ENCODE results near the gene TTC39A. TPM values are rescaled to one million over a fixed set of nuclear protein-coding genes. Genes with fewer than 3 reads are reported as not detected.

TTC39A gene
- polyA plus RNA-seq, 4 donors, result 6.5 to 12.1 (median 8.0) TPM

GRCh38 chr1:51316846-51317120 is 13.6 kb downstream of the TTC39A start:
- no peak for DNase-seq (ENCODE audit: low read depth in 4 of 4, low spot score in 3 of 4)

GRCh38 chr1:51316113-51316845 is 14.1 kb downstream of the TTC39A start:
- no peak for DNase-seq (ENCODE audit: low read depth in 4 of 4, low spot score in 3 of 4)

DNA sequence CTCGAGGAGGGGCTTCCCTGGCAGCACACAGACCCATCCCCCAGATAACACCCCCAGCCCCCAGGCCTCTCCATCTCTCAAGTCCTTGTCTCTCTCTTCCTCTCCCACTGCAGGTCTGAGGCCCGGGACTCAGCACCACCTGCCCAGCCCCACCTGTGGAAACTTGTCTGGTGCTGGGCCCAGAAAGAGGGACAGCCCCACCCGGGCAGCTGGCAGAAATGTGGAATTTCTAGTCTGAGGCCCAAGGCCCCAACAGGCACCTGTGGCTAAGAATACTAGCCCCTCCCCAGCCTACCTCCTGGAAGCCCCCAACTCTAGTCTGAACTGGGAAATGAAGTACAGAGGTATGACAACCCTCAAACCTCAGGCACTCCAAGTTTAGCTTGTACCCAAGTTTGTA is 15.4 kb downstream of the TTC39A start:
- DNase-seq (ENCODE audit: low read depth in 4 of 4, low spot score in 3 of 4), result no peak

DNA sequence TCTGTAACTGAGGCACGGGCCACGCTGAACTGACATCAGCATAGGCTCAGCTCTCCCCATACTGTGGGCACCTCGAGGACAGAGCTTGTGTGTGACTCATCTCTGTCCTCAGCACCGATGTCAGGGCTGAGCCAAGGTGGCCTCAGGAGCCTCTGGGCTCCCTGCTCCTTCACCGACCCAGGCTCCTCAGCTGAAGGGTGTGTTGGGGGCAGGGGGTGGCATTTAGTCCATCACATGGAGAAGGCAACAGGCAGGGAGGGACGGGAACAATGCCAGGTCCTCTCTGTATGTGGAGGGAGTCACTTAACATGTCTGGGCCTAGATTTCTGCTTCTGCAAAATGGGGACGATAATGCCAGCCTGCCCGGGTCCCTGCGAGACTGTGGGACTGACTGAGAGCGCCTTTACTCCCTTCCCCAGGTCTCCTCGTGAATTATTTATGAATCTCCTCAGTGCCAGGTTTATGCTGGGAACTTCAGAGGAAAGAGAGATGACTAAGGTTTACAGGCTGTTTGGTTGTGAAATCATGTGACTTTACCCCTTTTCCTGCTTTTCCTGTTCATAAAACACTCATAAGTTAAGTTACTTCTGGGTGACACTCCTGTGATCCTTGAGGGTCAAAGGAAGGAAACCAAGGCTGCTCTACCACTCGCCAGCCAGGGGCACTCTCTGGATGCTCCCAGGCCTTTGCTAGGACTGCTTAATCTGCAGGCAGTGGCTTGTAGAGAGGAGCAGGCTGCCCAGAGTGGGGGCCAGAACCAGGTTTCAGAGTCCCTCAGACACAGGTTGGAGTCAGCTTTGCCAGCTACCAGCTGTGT is 16.2 kb downstream of the TTC39A start:
- DNase-seq (ENCODE audit: low read depth in 4 of 4, low spot score in 3 of 4), result peak in 1 of 4 donors; percentile 37

GRCh38 chr1:51313268-51313852 is 17.0 kb downstream of the TTC39A start:
- DNase-seq (ENCODE audit: low read depth in 4 of 4, low spot score in 3 of 4), result no peak

DNA sequence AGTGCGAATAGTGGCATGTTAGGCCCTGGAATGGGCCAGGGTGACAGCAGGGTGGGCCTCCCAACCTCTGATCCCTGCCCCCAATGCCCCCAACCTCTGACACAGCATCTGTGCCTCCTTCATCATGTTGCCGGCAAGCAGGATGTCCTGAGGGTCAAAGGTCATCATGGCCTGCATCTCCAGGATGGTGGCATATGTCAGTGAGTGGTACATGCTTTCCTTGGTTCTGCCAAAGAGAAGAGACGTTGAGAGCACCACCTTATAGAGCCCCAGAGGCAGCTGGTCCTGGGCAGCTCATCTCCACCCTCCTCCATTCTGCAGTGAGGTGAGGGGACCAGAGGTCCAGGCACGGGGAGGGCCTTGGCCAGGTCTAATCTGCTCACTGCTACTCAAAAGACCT is 17.6 kb downstream of the TTC39A start:
- DNase-seq (ENCODE audit: low read depth in 4 of 4, low spot score in 3 of 4), result no peak

GRCh38 chr1:51311826-51312225 is 18.5 kb downstream of the TTC39A start:
- no peak for DNase-seq (ENCODE audit: low read depth in 4 of 4, low spot score in 3 of 4)

DNA sequence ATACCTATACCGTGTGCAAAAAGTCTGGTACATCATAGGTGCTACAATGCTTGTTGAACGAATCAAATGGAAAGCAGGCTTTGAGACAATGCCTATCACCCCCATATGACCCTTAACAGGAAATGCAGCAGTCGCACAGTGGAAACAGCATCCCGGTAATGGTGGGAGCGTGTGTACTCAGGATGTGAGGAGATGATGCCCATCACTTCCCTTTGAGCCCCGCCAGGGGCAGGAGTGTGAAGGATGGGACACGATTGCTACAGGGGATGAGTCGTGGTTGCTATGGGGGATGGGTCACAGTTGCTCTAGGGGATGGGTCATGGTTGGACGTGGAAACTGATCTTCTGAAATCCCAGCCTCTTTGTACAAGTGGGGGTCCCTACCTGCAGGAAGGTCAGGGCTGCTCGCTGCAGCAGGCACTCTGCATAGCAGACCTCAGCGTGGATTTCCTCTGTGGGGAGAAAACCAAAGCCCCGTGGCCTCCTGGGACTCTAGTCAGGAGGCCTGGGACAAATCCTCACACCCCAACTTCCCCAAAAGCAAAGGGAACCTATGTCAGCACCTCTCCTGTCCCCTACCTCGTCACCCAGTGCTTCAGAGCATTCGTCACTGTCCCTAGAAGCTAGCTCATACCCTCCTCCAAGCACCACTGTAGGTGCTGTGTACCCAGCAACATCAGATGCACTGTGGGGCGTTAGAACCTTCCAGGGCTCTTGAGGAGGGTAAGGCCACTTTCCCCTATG is 19.3 kb downstream of the TTC39A start:
- no peak for DNase-seq (ENCODE audit: low read depth in 4 of 4, low spot score in 3 of 4)

DNA sequence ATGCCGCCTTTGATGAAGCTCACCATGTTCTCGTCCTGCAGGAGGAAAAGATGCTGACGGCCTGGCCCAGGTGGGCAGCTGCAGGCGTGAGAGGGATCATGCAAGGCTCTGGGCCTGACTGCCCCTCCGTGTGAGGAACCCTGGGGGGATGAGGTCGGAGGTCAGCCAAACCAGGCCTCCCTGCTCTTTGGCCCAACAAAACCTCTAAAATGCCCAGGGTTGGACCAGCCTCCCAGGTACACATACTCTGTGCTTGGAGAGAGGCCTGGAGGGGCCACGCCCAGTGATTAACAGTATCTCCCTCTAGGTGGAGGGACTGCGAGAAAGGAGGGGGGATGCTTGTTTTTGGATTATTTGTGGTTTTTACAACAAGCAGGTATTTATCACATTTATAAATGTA is 21.1 kb downstream of the TTC39A start:
- no peak for DNase-seq (ENCODE audit: low read depth in 4 of 4, low spot score in 3 of 4)

GRCh38 chr1:51308636-51309035 is 21.7 kb downstream of the TTC39A start:
- no peak for DNase-seq (ENCODE audit: low read depth in 4 of 4, low spot score in 3 of 4)

DNA sequence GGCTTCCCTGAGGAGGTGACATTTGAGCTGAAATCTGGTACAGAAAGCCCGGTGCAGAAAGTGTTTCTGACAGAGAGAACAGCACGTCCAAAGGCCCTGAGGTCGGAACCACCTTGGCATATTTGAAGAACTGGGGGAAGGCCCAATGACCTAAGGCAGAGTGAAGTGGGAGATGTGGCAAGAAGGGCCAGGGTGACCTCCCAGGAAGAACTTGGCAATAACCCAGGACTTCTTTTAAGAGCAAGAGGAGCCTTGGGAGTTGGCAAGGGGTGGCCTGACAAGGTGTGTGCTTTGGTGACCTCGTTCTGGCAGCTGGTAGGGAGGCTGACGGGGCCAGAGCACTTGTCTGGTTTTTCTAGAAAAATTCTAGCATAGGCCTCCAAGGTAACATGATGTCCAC is 23.4 kb downstream of the TTC39A start:
- no peak for DNase-seq (ENCODE audit: low read depth in 4 of 4, low spot score in 3 of 4)

DNA sequence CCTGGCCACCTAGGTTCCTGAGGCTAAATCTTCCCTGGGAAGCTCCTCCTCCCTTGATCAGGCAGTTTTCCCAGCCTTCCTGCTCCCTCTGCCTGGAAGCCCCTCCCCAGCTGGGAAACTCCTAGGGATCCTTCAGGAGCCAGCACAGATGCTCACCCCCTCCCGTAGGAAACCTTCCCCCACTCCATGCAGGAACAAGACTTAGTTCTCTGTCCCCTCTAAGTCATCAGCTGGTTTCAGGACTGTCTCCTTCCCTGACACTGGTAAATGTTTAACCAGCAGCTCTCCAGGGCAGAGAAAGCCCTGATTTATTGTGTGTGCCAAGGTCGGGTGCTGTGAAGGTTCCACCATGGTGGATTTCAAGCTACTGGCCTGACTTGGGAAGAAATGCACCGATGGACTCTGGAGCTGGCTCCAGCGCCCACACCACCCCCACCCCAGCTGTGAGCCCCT is 25.0 kb downstream of the TTC39A start:
- peak in 2 of 4 donors; percentile 43 to 58 for DNase-seq (ENCODE audit: low read depth in 4 of 4, low spot score in 3 of 4)

- DNase-seq (ENCODE audit: low read depth in 4 of 4, low spot score in 3 of 4), result no peak
Observed at GRCh38 chr1:51304360-51304759, 26.0 kb downstream of the TTC39A start.

GRCh38 chr1:51303751-51304251 is 26.6 kb downstream of the TTC39A start:
- DNase-seq (ENCODE audit: low read depth in 4 of 4, low spot score in 3 of 4), result no peak

DNA sequence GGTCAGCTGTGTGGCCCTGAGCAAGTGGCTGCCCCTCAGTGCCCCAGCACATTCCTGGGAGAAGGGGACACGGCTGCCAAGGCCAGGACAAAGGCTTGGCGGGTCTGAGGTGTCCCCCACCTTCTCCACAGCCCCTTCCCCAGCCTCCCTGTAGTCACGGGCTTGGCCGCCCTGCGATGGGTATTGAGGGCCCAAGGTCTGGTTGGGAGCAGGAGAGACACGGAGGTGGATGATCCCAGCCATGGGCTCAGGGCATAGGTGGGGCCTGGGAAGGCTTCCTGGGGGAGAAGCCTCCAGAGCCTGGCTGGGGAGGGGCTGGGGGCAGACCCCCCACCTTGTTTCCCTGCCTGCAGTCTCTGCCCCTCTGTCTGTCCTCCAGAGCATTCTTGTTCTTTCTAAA is 27.0 kb downstream of the TTC39A start:
- DNase-seq (ENCODE audit: low read depth in 4 of 4, low spot score in 3 of 4), result no peak

- no peak for DNase-seq (ENCODE audit: low read depth in 4 of 4, low spot score in 3 of 4)
Observed at GRCh38 chr1:51302746-51303145, 27.6 kb downstream of the TTC39A start.

DNA sequence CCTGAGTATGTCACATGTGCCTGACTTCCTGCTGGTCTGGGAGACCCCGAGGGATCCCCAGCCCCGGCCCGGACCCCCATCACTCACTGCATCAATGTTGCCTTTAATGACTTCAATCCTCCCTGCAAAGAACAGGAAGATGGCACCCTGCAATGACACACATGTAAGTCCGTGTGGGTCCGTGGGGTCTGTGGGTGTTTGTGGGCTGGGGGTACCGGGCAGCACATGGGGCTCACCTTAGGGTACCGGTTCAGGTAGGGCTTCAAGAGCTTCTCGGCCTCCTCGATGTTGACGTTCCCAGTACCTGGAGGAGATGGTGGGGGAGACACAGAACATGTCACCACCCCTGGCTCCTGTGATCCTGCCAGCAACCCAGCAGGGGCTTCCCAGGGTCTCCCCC is 28.1 kb downstream of the TTC39A start:
- DNase-seq (ENCODE audit: low read depth in 4 of 4, low spot score in 3 of 4), result no peak

DNA sequence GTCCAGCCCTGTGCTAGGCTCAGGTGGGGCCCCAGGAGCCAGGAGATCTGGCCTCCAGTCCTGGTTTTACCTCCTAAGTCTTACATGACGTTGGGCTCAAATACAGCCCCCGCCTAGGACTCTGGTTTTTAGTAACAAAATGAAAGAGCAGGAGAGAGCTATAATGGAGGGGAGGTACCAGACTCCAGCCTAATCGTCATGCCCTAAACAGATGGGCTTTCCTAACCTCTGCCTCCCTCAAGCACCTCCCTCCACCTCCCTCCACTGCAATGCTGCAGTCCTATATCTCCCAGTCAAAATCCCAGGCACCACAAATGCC is 28.6 kb downstream of the TTC39A start:
- DNase-seq (ENCODE audit: low read depth in 4 of 4, low spot score in 3 of 4), result no peak

DNA sequence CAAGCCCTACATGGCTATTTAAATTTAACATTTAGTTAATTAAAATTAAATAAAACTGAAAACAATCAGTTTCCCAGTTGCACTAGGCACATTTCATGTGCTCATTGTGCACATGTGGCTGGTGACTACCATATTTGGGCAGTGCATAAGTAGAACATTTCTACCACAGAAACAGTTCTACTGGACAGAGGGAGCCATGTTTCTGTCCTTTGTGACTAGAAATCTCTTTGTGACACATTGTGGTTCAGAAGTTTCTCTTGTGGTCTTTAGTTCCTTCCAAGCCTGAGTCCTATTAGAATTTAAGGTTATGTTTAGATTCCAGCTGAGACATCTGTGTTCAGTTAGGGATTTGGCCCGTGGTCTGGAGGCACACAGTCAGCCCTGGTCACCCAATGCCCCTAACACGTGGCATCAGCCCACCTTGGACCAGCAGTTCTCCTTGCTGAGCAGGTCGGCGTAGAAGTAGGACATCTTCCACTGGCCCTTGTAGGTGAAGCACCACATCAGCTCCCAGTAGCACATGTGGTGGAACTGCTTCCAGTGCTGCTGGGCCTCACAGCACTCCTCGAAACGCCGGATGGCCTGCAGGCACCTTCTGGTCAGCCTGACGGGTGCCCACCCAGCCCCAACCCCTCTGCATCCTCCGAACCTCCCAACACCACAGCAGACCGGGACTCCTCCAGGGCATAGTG is 29.1 kb downstream of the TTC39A start:
- no peak for DNase-seq (ENCODE audit: low read depth in 4 of 4, low spot score in 3 of 4)

GRCh38 chr1:51299981-51300670 is 30.2 kb downstream of the TTC39A start:
- DNase-seq (ENCODE audit: low read depth in 4 of 4, low spot score in 3 of 4), result no peak
